Measurements from ENCODE around the gene NAT8.
"Not testable (repeated sequence)": the region's sequence is repeated elsewhere in the genome, so short reads cannot be mapped to it uniquely, and the experiment has no call there.

GRCh38 chr2:73630662-73631266 is 11.5 kb downstream of the NAT8 start:
- peak in 2 of 3 experiments; percentile 37 to 44 for TF ChIP-seq CTCF (optimal IDR thresholded peaks at IDR 0.05 in 1 of 3, IDR thresholded peaks at IDR 0.05 in 1 of 3, conservative IDR thresholded peaks at IDR 0.05 in 1 of 3; ENCODE audit: extremely low read depth in 1 of 3, insufficient read depth in 2 of 3, low read length in 3 of 3)
- not testable (repeated sequence) for TF ChIP-seq EZH2 (IDR thresholded peaks at IDR 0.05; ENCODE audit: low read length)
